Body of pancreas (tissue), 4 donors: ENCODE measurements around the gene DUSP6.
"Not testable (repeated sequence)": the region's sequence is repeated elsewhere in the genome, so short reads cannot be mapped to it uniquely, and the experiment has no call there.

Source experiments
- POLR2A ChIP-seq, 3 donors: fragments of 450-650 bp; IDR thresholded peaks; one replicate each; pipeline ENCODE4 v1.6.1; 2016; ENCODE audit warnings: antibody characterized with exemption in 3 of 3, mild to moderate bottlenecking in 2 of 3
- TF ChIP-seq, protein P1 (sequence below), 7 experiments: fragments of 450-650 bp in 4 of 7; fragments of 200-600 bp in 3 of 7; sonication (generic) in 3 of 7; IDR thresholded peaks; one replicate each; pipeline ENCODE4 v1.5.1; 2016 to 2019; ENCODE audit warnings: antibody characterized with exemption in 7 of 7

- TF ChIP-seq, protein P1, sequence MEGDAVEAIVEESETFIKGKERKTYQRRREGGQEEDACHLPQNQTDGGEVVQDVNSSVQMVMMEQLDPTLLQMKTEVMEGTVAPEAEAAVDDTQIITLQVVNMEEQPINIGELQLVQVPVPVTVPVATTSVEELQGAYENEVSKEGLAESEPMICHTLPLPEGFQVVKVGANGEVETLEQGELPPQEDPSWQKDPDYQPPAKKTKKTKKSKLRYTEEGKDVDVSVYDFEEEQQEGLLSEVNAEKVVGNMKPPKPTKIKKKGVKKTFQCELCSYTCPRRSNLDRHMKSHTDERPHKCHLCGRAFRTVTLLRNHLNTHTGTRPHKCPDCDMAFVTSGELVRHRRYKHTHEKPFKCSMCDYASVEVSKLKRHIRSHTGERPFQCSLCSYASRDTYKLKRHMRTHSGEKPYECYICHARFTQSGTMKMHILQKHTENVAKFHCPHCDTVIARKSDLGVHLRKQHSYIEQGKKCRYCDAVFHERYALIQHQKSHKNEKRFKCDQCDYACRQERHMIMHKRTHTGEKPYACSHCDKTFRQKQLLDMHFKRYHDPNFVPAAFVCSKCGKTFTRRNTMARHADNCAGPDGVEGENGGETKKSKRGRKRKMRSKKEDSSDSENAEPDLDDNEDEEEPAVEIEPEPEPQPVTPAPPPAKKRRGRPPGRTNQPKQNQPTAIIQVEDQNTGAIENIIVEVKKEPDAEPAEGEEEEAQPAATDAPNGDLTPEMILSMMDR (IDR thresholded peaks at IDR 0.05) = not testable (repeated sequence)
- TF ChIP-seq POLR2A (IDR thresholded peaks at IDR 0.05) = not testable (repeated sequence)
Observed at GRCh38 chr12:89337136-89337535, 15.2 kb downstream of the DUSP6 start.
